Caco-2 (cell line): Measurements from ENCODE around the gene CXCR3. TPM values are rescaled to one million over a fixed set of nuclear protein-coding genes. Genes with fewer than 3 reads are reported as not detected.
"Not testable (repeated sequence)": the region's sequence is repeated elsewhere in the genome, so short reads cannot be mapped to it uniquely, and the experiment has no call there.

Experiments used
- BruUV-seq: library from RNA; stranded (reverse); fragments of 400-500 nt; replicated peaks from 2 replicates; lab custom pipeline; 2021; lab: Mats Ljungman, UMichigan
- CTCF ChIA-PET: fragments of 300-600 bp; sonication (Branson Sonifier 250); formaldehyde crosslinking; loops from one replicate; lab custom pipeline; 2022; ENCODE audit warnings: antibody characterized with exemption; lab: Charles Lee
- POLR2A ChIA-PET: fragments of 300-600 bp; sonication (Branson Sonifier 250); formaldehyde crosslinking; loops from one replicate; lab custom pipeline; 2022; ENCODE audit warnings: antibody characterized with exemption; lab: Charles Lee
- DNase-seq, 2 experiments: peaks; one replicate each; pipeline versions ENCODE4 v3.0.0 to v3.0.0-alpha.2; 2020 to 2022
- H3K27me3 ChIP-seq: replicated peaks from 2 replicates; pipeline ENCODE4 v1.6.0; 2011; ENCODE audit warnings: low read length; ENCODE audit not compliant: control insufficient read depth, insufficient read depth
- H3K36me3 ChIP-seq: 2 replicates; pipeline ENCODE4 v1.5.1; 2011; ENCODE audit warnings: low read length; ENCODE audit not compliant: control insufficient read depth, insufficient read depth
- H3K4me1 ChIP-seq: fragments of 250-450 bp; sonication (Bioruptor Pico); 2 replicates; pipeline ENCODE4 v1.5.1; 2020; ENCODE audit warnings: mild to moderate bottlenecking
- H3K4me3 ChIP-seq: 2 replicates; pipeline ENCODE4 v1.5.1; 2011; ENCODE audit warnings: low read depth, mild to moderate bottlenecking, control low read depth, low read length
- H3K9me3 ChIP-seq: fragments of 250-450 bp; sonication (Bioruptor Pico); 2 replicates; pipeline ENCODE4 v1.5.1; 2020; ENCODE audit warnings: mild to moderate bottlenecking, moderate library complexity
- H3K27ac Mint-ChIP-seq: one replicate; pipeline ENCODE4 v1.8.0; 2022; ENCODE audit warnings: mixed read lengths; ENCODE audit not compliant: unreplicated experiment
- H3K27me3 Mint-ChIP-seq: one replicate; pipeline ENCODE4 v1.8.0; 2022; ENCODE audit warnings: mixed read lengths; ENCODE audit not compliant: insufficient read depth, unreplicated experiment
- H3K36me3 Mint-ChIP-seq: one replicate; pipeline ENCODE4 v1.8.0; 2022; ENCODE audit warnings: mild to moderate bottlenecking, mixed read lengths; ENCODE audit not compliant: insufficient read depth, unreplicated experiment
- H3K4me1 Mint-ChIP-seq: one replicate; pipeline ENCODE4 v1.8.0; 2022; ENCODE audit warnings: low read depth, mixed read lengths; ENCODE audit not compliant: unreplicated experiment
- H3K4me3 Mint-ChIP-seq: one replicate; pipeline ENCODE4 v1.8.0; 2022; ENCODE audit warnings: mild to moderate bottlenecking, moderate library complexity, mixed read lengths; ENCODE audit not compliant: unreplicated experiment
- H3K9me3 Mint-ChIP-seq: one replicate; pipeline ENCODE4 v1.8.0; 2022; ENCODE audit warnings: mixed read lengths; ENCODE audit not compliant: unreplicated experiment
- intact Hi-C: fragments of 100-400 bp; cut with micrococcal nuclease; formaldehyde crosslinking; loops from one replicate; pipeline ENCODE4 v1.10.0; 2022; ENCODE audit not compliant: unreplicated experiment
- total RNA-seq: library from RNA; stranded (reverse); gene quantifications from 2 replicates; pipeline ENCODE4 v1.2.3, GENCODE V29; 2022
- TF ChIP-seq, protein P1 (sequence below), 2 experiments: fragments of 200-600 bp in 1 of 2; IDR thresholded peaks; 1 replicate in 1 of 2; 2 replicates in 1 of 2; pipeline versions ENCODE4 v1.5.1 to v1.8.0; 2011 to 2022; ENCODE audit warnings: antibody characterized with exemption in 1 of 2, control low read depth in 1 of 2, inconsistent platforms in 1 of 2, low read depth in 1 of 2, low read length in 1 of 2, mild to moderate bottlenecking in 1 of 2, moderate library complexity in 1 of 2; ENCODE audit not compliant: insufficient read depth in 1 of 2, severe bottlenecking in 1 of 2, unreplicated experiment in 1 of 2

CXCR3 gene
- total RNA-seq, 1 experiment from 2014 or later, result not detected

DNA sequence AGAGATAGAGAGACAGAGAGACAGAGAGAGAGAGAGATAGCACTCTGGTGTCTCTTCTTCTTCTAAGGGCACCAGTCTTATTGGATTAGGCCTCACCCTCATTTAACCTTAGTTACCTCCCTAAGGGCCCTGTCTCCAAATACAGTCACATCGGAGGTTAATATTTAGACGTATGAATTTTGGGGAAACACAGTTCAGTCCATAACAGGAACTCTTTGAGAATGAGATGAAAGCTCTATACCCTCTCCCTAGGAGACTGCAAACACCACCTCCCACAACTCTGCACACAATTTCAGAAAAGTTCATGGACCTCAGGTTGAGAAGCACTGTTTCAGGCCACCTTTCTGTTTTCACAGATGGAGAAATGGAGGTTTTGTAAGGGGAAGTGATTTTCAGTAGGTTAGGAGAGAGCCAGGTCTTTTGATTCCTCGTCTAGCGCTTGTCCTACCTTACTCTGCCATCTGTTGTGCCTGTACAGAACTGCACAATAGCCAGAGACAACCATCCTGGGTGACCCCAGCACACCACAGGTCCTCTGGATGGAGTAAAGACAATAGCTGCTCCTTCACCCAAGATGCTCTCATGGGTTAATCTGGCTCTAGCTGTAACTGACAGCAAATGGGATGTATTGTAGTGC is 32.1 kb upstream of the CXCR3 start:
- TF ChIP-seq, protein P1, sequence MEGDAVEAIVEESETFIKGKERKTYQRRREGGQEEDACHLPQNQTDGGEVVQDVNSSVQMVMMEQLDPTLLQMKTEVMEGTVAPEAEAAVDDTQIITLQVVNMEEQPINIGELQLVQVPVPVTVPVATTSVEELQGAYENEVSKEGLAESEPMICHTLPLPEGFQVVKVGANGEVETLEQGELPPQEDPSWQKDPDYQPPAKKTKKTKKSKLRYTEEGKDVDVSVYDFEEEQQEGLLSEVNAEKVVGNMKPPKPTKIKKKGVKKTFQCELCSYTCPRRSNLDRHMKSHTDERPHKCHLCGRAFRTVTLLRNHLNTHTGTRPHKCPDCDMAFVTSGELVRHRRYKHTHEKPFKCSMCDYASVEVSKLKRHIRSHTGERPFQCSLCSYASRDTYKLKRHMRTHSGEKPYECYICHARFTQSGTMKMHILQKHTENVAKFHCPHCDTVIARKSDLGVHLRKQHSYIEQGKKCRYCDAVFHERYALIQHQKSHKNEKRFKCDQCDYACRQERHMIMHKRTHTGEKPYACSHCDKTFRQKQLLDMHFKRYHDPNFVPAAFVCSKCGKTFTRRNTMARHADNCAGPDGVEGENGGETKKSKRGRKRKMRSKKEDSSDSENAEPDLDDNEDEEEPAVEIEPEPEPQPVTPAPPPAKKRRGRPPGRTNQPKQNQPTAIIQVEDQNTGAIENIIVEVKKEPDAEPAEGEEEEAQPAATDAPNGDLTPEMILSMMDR (IDR thresholded peaks at IDR 0.05; ENCODE audit: insufficient read depth in 1 of 2, low read depth in 1 of 2, low read length in 1 of 2, severe bottlenecking in 1 of 2, unreplicated experiment in 1 of 2), result peak in 1 of 2 experiments; percentile 29
- Mint-ChIP-seq H3K36me3 (no peaks in the 10 kb centered on the region), H3K27ac (no peak overlapping the region), H3K4me3 (no peak overlapping the region), H3K9me3 (no peaks in the 10 kb centered on the region), H3K27me3 (no peaks in the 10 kb centered on the region), H3K4me1 (no peaks in the 10 kb centered on the region)
- POLR2A ChIA-PET, result no interaction called here
- intact Hi-C loops, result loop anchor here (5.0 kb wide), 2 partner anchors 33 to 78 kb away; partner anchors contain the start of gene CXCR3
- Histone ChIP-seq H3K9me3 (no peaks in the 10 kb centered on the region), H3K36me3 (no peaks in the 10 kb centered on the region), H3K4me1 (no peaks in the 10 kb centered on the region), H3K4me3 (no peak overlapping the region), H3K27me3 (no peaks in the 10 kb centered on the region)
- DNase-seq, result peak in 1 of 2 experiments; percentile 28
- no TSS peak for BruUV-seq
- CTCF ChIA-PET, result no interaction called here

DNA sequence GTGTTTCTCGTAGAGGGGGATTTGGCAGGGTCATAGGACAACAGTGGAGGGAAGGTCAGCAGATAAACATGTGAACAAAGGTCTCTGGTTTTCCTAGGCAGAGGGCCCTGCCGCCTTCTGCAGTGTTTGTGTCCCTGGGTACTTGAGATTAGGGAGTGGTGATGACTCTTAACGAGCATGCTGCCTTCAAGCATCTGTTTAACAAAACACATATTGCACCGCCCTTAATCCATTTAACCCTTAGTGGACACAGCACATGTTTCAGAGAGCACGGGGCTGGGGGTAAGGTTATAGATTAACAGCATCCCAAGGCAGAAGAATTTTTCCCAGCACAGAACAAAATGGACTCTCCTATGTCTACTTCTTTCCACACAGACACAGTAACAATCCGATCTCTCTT is 26.1 kb upstream of the CXCR3 start:
- intact Hi-C loops, H3K9me3 Mint-ChIP-seq, POLR2A ChIA-PET, H3K4me1 Mint-ChIP-seq, H3K36me3 ChIP-seq, H3K27me3 Mint-ChIP-seq, H3K27me3 ChIP-seq, CTCF ChIA-PET, H3K36me3 Mint-ChIP-seq, H3K4me1 ChIP-seq, H3K4me3 ChIP-seq, H3K4me3 Mint-ChIP-seq, DNase-seq, BruUV-seq, H3K9me3 ChIP-seq, H3K27ac Mint-ChIP-seq: not testable (repeated sequence)

DNA sequence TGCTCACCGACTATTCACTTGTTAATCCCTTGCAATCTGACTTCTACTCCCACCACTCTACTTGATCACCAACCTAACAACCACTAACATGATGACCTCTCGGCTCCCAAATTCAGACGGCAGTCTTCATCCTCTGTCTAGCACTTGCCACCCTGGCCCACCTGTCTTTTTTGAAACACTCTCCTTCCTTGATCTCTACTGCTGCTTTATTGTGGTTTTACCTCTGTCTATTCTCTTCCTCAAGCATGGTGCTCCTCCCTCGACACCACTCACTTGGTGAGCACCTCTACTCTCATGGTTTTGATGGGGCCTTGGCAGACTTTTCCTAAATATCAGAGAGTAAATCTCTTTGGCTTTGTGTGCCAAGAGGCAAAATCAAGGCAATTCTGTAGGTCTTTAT is 21.7 kb upstream of the CXCR3 start:
- no peaks in the 10 kb centered on the region for H3K36me3 ChIP-seq
- no peaks in the 10 kb centered on the region for H3K4me1 ChIP-seq
- Mint-ChIP-seq H3K27ac (no peak overlapping the region), H3K36me3 (no peaks in the 10 kb centered on the region), H3K27me3 (no peaks in the 10 kb centered on the region), H3K4me3 (no peak overlapping the region), H3K4me1 (no peaks in the 10 kb centered on the region), H3K9me3 (no peaks in the 10 kb centered on the region)
- ChIA-PET CTCF (no interaction called here), POLR2A (no interaction called here)
- intact Hi-C loops, result no loop called here
- no peak overlapping the region for H3K4me3 ChIP-seq
- TF ChIP-seq, protein P1 (IDR thresholded peaks at IDR 0.05; ENCODE audit: insufficient read depth in 1 of 2, low read depth in 1 of 2, low read length in 1 of 2, severe bottlenecking in 1 of 2, unreplicated experiment in 1 of 2), result no peak
- H3K27me3 ChIP-seq, result no peaks in the 10 kb centered on the region
- BruUV-seq, result no TSS peak
- H3K9me3 ChIP-seq, result no peaks in the 10 kb centered on the region
- DNase-seq, result no peak
